Stimulated activated effector memory CD8-positive, alpha-beta T cell treated with anti-CD3 and anti-CD28 coated beads, Interleukin-12 subunit alpha, Interleukin-12 subunit beta, amount 100 ng/mL, for 72 hours (primary cell): ENCODE results near the gene LMNTD1.
"Not testable (repeated sequence)": the region's sequence is repeated elsewhere in the genome, so short reads cannot be mapped to it uniquely, and the experiment has no call there.

Experiments used
- ATAC-seq: fragments of 150-1000 bp; cut with Tn5 transposase; 2 replicates; pipeline ENCODE4 v1.10.0; 2021
- DNase-seq, 2 donors: peaks; one replicate each; pipeline ENCODE4 v3.0.0; 2021 to 2022; ENCODE audit warnings: low spot score in 2 of 2
- H3K27ac Mint-ChIP-seq: one replicate; pipeline ENCODE4 v1.8.0; 2022; ENCODE audit warnings: mild to moderate bottlenecking, mixed read lengths
- H3K36me3 Mint-ChIP-seq: one replicate; pipeline ENCODE4 v1.8.0; 2022; ENCODE audit warnings: mild to moderate bottlenecking, mixed read lengths
- H3K4me1 Mint-ChIP-seq: one replicate; pipeline ENCODE4 v1.8.0; 2022; ENCODE audit warnings: mixed read lengths
- H3K4me3 Mint-ChIP-seq: one replicate; pipeline ENCODE4 v1.8.0; 2022; ENCODE audit warnings: mild to moderate bottlenecking, mixed read lengths
- H3K9me3 Mint-ChIP-seq: one replicate; pipeline ENCODE4 v1.8.0; 2022; ENCODE audit warnings: mixed read lengths

The LMNTD1 gene

DNA sequence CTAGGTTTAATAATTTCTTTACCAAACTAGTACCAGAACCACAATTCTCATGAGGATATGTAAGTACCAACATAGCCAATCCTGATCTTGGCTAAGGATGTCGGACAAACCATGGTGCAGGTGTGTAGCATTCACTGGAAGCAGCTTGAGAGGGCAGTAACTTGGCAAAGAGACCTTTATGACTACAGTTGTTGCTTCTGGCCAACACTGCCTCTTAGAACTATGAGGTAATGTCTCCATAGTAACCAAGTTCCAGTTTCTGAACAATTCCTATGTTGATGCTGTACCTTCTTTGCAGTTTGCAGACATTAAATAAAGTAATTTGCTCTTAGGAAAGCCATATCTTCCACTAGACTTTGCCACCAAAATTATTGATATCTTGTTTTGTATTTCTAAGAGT, at the start of gene LMNTD1:
TSS of gene LMNTD1 (minus strand) at position 186 of the 400 bp plus-strand sequence. CDS start 324 bp downstream, outside the sequence.
- ATAC-seq (no peak), DNase-seq (no peak)
- Mint-ChIP-seq H3K9me3 (no peaks in the 10 kb centered on the region), H3K36me3 (no peaks in the 10 kb centered on the region), H3K4me3 (no peak within 1 kb of the TSS), H3K27ac (no peak within 1 kb of the TSS), H3K4me1 (no peaks in the 10 kb centered on the region)

GRCh38 chr12:25598956-25599355, 45.9 kb upstream of the LMNTD1 start:
- DNase-seq (no peak), ATAC-seq (no peak)
- Mint-ChIP-seq H3K4me1 (no peaks in the 10 kb centered on the region), H3K27ac (no peak overlapping the region), H3K9me3 (peaks cover 11% of the 10 kb centered on the region), H3K4me3 (no peak overlapping the region), H3K36me3 (no peaks in the 10 kb centered on the region)

- not testable (repeated sequence) for H3K36me3 Mint-ChIP-seq, H3K4me3 Mint-ChIP-seq, ATAC-seq, H3K4me1 Mint-ChIP-seq, DNase-seq, H3K27ac Mint-ChIP-seq
- peaks cover 11% of the 10 kb centered on the region for H3K9me3 Mint-ChIP-seq
Observed at GRCh38 chr12:25595496-25595895, 42.4 kb upstream of the LMNTD1 start.

- no peak overlapping the region for H3K27ac Mint-ChIP-seq
- DNase-seq (no peak), ATAC-seq (no peak)
- no peaks in the 10 kb centered on the region for H3K36me3 Mint-ChIP-seq
- H3K9me3 Mint-ChIP-seq = peaks cover 6% of the 10 kb centered on the region
- no peak overlapping the region for H3K4me3 Mint-ChIP-seq
- H3K4me1 Mint-ChIP-seq = no peaks in the 10 kb centered on the region
Observed at GRCh38 chr12:25594376-25594775, 41.3 kb upstream of the LMNTD1 start.

GRCh38 chr12:25592725-25593495, 39.8 kb upstream of the LMNTD1 start:
- peaks cover 4% of the 10 kb centered on the region for H3K9me3 Mint-ChIP-seq
- no peaks in the 10 kb centered on the region for H3K4me1 Mint-ChIP-seq
- no peak overlapping the region for H3K4me3 Mint-ChIP-seq
- DNase-seq (no peak), ATAC-seq (no peak)
- no peaks in the 10 kb centered on the region for H3K36me3 Mint-ChIP-seq
- no peak overlapping the region for H3K27ac Mint-ChIP-seq

- peaks cover 8% of the 10 kb centered on the region for H3K9me3 Mint-ChIP-seq
- H3K4me3 Mint-ChIP-seq = no peak overlapping the region
- ATAC-seq (no peak), DNase-seq (no peak)
- H3K36me3 Mint-ChIP-seq = no peaks in the 10 kb centered on the region
- no peak overlapping the region for H3K27ac Mint-ChIP-seq
- no peaks in the 10 kb centered on the region for H3K4me1 Mint-ChIP-seq
Observed at GRCh38 chr12:25591144-25591543, 38.1 kb upstream of the LMNTD1 start.

DNA sequence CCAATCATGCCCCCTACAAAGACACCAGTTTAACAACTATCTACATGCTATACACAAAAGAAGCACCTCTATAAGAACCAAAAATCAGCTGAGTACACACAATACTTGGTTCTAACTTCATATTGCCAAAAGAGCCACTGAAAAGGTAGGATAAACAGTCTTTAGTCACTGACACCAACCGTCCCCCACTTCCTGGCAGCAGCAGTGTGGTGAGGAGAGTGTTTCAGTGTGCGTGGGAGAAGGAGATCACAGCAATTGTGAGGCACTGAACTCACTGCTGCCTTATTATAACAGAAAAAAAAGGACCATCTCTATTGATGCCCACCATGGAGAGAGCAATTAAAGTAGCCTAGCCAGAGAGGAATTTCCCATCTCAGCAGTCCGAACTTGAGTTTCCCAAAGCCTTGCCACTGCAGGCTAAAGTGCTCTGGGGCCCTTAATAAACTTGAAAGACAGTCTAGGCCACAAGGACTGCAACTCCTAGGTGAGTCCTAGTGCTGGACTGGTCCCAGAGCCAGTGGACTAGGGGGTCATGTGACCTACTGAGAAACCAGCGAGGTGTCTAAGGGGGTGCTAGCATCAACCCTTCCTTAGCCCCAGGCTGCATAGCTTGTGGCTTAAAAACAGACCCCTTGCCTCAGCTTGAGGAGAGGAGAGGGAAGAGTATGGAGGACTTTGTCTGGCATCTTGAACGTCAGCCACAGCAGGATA, 37.1 kb upstream of the LMNTD1 start:
- no peaks in the 10 kb centered on the region for H3K4me1 Mint-ChIP-seq
- ATAC-seq (peak; percentile 72), DNase-seq (no peak)
- H3K4me3 Mint-ChIP-seq = no peak overlapping the region
- H3K9me3 Mint-ChIP-seq = peaks cover 6% of the 10 kb centered on the region
- H3K36me3 Mint-ChIP-seq = no peaks in the 10 kb centered on the region
- H3K27ac Mint-ChIP-seq = no peak overlapping the region

- H3K9me3 Mint-ChIP-seq = peaks cover 6% of the 10 kb centered on the region
- DNase-seq (no peak), ATAC-seq (no peak)
- no peak overlapping the region for H3K27ac Mint-ChIP-seq
- no peak overlapping the region for H3K4me3 Mint-ChIP-seq
- H3K36me3 Mint-ChIP-seq = no peaks in the 10 kb centered on the region
- no peaks in the 10 kb centered on the region for H3K4me1 Mint-ChIP-seq
Observed at GRCh38 chr12:25587346-25587745, 34.3 kb upstream of the LMNTD1 start.

DNA sequence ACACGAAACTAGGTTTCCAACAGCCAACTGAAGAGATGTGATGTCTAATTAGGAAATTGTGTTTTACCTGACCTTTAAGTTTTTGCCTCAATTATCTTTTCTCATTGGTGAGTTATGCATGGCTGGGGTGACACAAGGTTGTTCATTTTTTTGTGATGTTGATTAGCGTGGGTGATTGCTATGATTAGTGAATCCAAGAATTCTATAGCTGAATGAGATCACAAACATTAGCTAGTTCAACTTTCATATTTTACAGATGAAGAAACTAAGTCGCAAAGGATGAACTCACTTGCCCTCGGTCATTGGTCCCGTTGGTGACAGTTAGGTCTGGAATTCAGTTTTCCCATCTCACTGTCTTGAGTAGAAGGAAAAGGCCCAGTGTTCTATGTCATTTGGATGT, 32.6 kb upstream of the LMNTD1 start:
- ATAC-seq (no peak), DNase-seq (no peak)
- Mint-ChIP-seq H3K9me3 (peaks cover 6% of the 10 kb centered on the region), H3K36me3 (no peaks in the 10 kb centered on the region), H3K4me3 (no peak overlapping the region), H3K27ac (no peak overlapping the region), H3K4me1 (no peaks in the 10 kb centered on the region)

DNA sequence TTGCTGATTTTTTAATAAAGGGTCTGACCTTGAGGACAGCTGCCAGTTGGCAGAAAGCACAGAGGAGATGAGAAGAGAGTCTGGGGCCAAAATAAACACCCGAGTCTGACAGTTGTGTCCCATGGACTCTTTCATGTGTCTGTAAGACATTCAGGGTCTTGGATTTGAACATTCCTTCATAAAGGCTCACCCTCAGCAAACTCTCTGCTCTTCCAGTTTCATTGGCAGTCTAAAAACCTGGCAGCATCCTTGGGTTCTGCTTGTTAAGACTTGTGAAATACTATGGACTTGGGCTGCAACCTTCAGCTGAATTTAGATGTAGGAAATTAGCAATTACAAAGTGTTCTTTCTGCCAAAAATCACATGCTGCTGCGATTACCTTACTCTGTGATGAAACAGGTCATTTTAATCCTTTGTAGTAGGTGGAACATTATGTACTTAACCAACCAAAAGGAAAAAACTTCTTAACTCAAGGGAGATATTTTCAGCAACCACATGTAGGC, 32.0 kb upstream of the LMNTD1 start:
- Mint-ChIP-seq H3K27ac (no peak overlapping the region), H3K9me3 (peaks cover 6% of the 10 kb centered on the region), H3K4me1 (no peaks in the 10 kb centered on the region), H3K4me3 (no peak overlapping the region), H3K36me3 (no peaks in the 10 kb centered on the region)
- DNase-seq = no peak
- ATAC-seq = no peak

DNA sequence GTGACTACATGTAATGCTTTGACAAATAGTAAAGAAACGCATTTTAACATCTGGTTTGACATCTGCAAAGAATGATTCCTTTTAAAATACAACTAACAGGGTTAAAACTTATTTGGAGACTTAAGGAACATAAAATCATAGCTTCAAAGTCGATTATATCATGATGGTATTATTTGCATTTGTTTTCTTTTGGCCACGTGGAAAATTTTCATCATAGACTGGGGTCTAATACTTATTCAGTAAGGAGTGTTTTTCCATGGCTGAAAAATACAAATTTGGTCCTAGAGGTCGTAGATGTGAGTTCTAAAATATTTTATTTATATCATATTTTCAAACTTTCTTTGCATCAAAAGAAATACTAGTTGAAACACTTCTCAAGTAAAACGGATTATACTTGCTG, 31.5 kb upstream of the LMNTD1 start:
- Mint-ChIP-seq H3K36me3 (no peaks in the 10 kb centered on the region), H3K4me3 (no peak overlapping the region), H3K27ac (no peak overlapping the region), H3K9me3 (peaks cover 6% of the 10 kb centered on the region), H3K4me1 (no peaks in the 10 kb centered on the region)
- no peak for ATAC-seq
- no peak for DNase-seq

- no peak overlapping the region for H3K4me3 Mint-ChIP-seq
- DNase-seq (no peak), ATAC-seq (no peak)
- peaks cover 6% of the 10 kb centered on the region for H3K9me3 Mint-ChIP-seq
- no peak overlapping the region for H3K27ac Mint-ChIP-seq
- no peaks in the 10 kb centered on the region for H3K4me1 Mint-ChIP-seq
- H3K36me3 Mint-ChIP-seq = no peaks in the 10 kb centered on the region
Observed at GRCh38 chr12:25583545-25583944, 30.5 kb upstream of the LMNTD1 start.

DNA sequence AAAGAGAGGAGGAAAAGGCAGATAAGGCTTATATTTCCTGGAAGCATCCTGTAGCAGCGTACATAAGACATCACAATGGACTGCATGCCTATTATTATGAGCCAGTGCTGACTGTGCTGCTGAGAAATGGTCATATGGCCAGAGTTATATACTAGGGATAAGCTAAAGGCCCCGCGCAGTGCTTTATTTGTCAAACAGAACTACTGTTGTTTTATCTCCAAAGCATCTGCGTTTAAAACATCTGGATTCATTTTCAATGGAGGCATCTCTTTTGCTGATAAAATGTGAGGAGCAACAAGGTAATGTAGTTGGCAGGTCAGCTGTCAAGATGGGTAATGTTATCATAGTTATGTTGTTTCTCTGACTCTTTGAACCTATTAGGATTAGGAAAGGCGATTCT, 28.0 kb upstream of the LMNTD1 start:
- ATAC-seq (no peak), DNase-seq (no peak)
- Mint-ChIP-seq H3K36me3 (no peaks in the 10 kb centered on the region), H3K9me3 (no peaks in the 10 kb centered on the region), H3K4me1 (no peaks in the 10 kb centered on the region), H3K4me3 (no peak overlapping the region), H3K27ac (no peak overlapping the region)

DNA sequence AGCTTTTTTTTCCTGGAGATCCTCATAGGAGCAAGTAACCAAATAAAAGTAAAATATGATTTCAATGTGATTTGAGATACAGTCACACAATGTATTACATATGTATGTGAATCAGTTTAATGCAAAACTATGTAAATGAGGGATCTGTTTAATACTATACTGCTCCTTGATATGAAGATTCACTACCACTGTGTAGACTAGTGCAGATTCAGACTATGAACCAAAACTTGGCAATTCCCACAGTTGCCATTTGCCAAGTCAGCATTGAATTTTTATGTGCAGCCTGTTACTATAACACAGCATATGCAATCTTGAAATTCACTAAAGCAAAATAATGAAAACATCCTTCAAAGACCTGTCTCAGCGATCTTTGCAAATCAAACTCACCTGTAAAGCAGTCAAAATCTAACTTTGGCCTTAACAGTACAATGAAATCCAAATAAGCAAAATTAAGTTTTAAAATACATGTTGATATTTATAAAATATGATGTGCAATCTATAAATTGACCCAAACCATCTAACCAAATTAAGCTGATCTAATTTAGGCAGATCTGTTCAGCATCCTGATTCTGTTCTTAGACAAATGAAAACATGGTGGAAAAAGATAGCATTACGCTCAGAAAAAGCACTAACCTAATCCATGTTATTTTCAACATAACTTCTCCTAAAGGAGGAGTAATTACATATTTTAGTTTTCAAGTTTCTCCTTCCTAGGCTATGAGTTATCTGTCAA, 25.5 kb upstream of the LMNTD1 start:
- no peak for DNase-seq
- ATAC-seq = no peak
- Mint-ChIP-seq H3K27ac (no peak overlapping the region), H3K36me3 (no peaks in the 10 kb centered on the region), H3K4me1 (no peaks in the 10 kb centered on the region), H3K4me3 (no peak overlapping the region), H3K9me3 (no peaks in the 10 kb centered on the region)

DNA sequence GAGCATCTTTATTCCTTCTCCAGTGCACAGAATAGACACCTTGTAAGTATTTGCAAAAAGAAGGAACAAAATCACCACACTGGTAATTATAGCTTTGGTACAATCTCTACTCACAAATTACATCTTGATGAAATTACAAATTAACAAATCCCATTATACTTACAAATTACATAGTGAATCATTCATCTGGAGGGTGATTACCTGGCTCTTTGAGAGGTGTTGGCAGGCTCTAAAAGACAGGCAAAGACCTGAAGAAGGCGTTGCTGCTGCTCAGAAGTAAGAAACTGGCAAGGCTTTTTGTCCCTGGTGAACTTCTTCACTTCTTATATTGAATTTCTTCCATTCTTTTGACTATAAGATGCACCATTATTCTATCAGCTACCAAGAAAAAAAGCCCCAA, 21.7 kb upstream of the LMNTD1 start:
- no peak overlapping the region for H3K27ac Mint-ChIP-seq
- H3K4me1 Mint-ChIP-seq = no peaks in the 10 kb centered on the region
- no peak overlapping the region for H3K4me3 Mint-ChIP-seq
- ATAC-seq (no peak), DNase-seq (no peak)
- H3K9me3 Mint-ChIP-seq = no peaks in the 10 kb centered on the region
- no peaks in the 10 kb centered on the region for H3K36me3 Mint-ChIP-seq
